ENCODE measurements around the gene TRIM60. TPM values are rescaled to one million over a fixed set of nuclear protein-coding genes. Genes with fewer than 3 reads are reported as not detected.

The TRIM60 gene
- total and polyA plus RNA-seq, 2 donors (not counting 3 experiments of a cell fraction or from before 2014, with no cell fraction given), result not detected

GRCh38 chr4:165055601-165056000 is 23.8 kb downstream of the TRIM60 start:
- dilution Hi-C loops (cut with MboI; ENCODE audit: extremely low pct_ligation_motif_present, low sequenced_read_pairs), result no loop called here

More at GRCh38 chr4:165055601-165056000, 23.8 kb downstream of the TRIM60 start:
- no peaks in the 10 kb centered on the region for H3K9me3 ChIP-seq (replicated peaks; ENCODE audit: control insufficient read depth, insufficient read depth, low read length)
- TF ChIP-seq MAX (IDR thresholded peaks at IDR 0.05; ENCODE audit: insufficient read depth, insufficient read length) (no peak), MYC (IDR thresholded peaks at IDR 0.05; ENCODE audit: low read depth, low read length) (no peak), POLR2AphosphoS5 (IDR thresholded peaks at IDR 0.05; ENCODE audit: insufficient read depth, low read depth, low read length) (no peak), POLR2A (IDR thresholded peaks at IDR 0.05; ENCODE audit: low read depth, low read length) (no peak), JUN (IDR thresholded peaks at IDR 0.05; ENCODE audit: borderline replicate concordance, insufficient read depth, insufficient read length, low read depth) (no peak), CTCF (IDR thresholded peaks at IDR 0.05; ENCODE audit: extremely low read depth in 1 of 2, insufficient read depth in 1 of 2, low read depth in 1 of 2, low read length in 2 of 2) (no peak), GATA2 (IDR thresholded peaks at IDR 0.05; ENCODE audit: insufficient read depth, insufficient read length, low read depth, low read length) (no peak), FOS (IDR thresholded peaks at IDR 0.05; ENCODE audit: borderline replicate concordance, insufficient read depth, low read length) (no peak), EZH2 (IDR thresholded peaks at IDR 0.05; ENCODE audit: borderline replicate concordance, low read depth, low read length, severe bottlenecking) (no peak)
- BruUV-seq (replicated peaks), result no TSS peak
- no peaks in the 10 kb centered on the region for H3K36me3 ChIP-seq (ENCODE audit: control insufficient read depth in 2 of 2, extremely low read depth in 1 of 2, insufficient read depth in 2 of 2, low read length in 2 of 2)
- no peaks in the 10 kb centered on the region for H3K9me1 ChIP-seq (replicated peaks; ENCODE audit: control insufficient read depth, extremely low read depth, insufficient read depth, low read length)
- CTCF ChIA-PET, result no interaction called here
- H3K79me2 ChIP-seq (ENCODE audit: control insufficient read depth, insufficient read depth, low read length), result no peaks in the 10 kb centered on the region
- no peak overlapping the region for H3K4me3 ChIP-seq (replicated peaks in 1 of 3; ENCODE audit: insufficient read depth in 1 of 3, low read depth in 1 of 3, low read length in 3 of 3)
- H3K9ac ChIP-seq (replicated peaks; ENCODE audit: extremely low read depth, insufficient read depth, low read length), result no peak overlapping the region
- H3K27me3 ChIP-seq (ENCODE audit: control insufficient read depth in 2 of 2, insufficient read depth in 2 of 2, low read length in 2 of 2), result no peaks in the 10 kb centered on the region
- no peak for FAIRE-seq
- no peak overlapping the region for H3K4me2 ChIP-seq (ENCODE audit: insufficient read depth, low read length)
- H2AFZ ChIP-seq (ENCODE audit: low read depth, low read length), result no peak overlapping the region
- intact Hi-C loops (cut with micrococcal nuclease), result no loop called here
- H4K20me1 ChIP-seq (replicated peaks; ENCODE audit: control insufficient read depth, extremely low read depth, insufficient read depth, low read length), result no peaks in the 10 kb centered on the region
- no peak overlapping the region for H3K27ac ChIP-seq (ENCODE audit: insufficient read depth, low read depth, low read length)
- DNase-seq (ENCODE audit: low read depth, low spot score), result no peak
- H3K4me1 ChIP-seq (ENCODE audit: control insufficient read depth, extremely low read depth, insufficient read depth, low read length), result no peaks in the 10 kb centered on the region
- POLR2A ChIA-PET, result no interaction called here

All from endothelial cell of umbilical vein (primary cell).